SU-DHL-6 (cell line): ENCODE data around the gene RNF152.

ENCODE experiments used
- EZH2phosphoT487 ChIP-seq: fragments of 200-600 bp; sonication (generic), shearing (Covaris generic); conservative IDR thresholded peaks from 2 replicates; pipeline ENCODE4 v1.6.1; 2018; ENCODE audit warnings: mild to moderate bottlenecking, antibody characterized with exemption, low read length, moderate library complexity, mixed read lengths
- TF ChIP-seq, protein P1 (sequence below): fragments of 200-600 bp; sonication (generic); IDR thresholded peaks from one replicate; pipeline ENCODE4 v1.5.1; 2017; ENCODE audit warnings: antibody characterized with exemption, mild to moderate bottlenecking, low read length, moderate library complexity; ENCODE audit not compliant: insufficient read depth, poor library complexity, severe bottlenecking

DNA sequence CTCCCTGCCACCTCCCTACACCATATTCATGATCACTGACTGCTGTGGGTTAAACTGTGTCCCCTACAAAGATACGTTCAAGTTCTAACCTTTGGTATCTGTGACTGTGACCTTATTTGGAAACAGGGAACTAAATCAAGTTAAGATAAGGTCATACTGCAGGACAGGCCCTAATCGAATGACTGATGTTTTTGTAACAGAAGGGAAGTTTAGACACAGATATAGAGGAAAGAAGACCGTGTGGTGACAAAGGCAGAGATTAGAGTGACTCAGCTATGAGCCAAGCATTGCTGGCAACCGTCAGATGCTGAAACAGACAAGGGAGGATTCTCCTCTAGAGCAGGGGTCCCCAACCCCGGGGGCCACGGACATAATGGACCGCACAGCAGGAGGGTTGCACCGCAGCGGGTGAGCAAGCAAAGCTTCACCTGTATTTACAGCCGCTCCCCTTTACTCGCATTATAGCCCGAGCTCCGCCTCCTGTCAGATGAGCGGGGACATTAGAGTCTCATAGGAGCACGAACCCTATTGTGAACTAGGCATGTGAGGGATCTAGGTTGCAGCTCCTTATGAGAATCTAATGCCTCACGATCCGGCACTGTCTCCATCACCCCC is 28.9 kb upstream of the RNF152 start:
- TF ChIP-seq, protein P1, sequence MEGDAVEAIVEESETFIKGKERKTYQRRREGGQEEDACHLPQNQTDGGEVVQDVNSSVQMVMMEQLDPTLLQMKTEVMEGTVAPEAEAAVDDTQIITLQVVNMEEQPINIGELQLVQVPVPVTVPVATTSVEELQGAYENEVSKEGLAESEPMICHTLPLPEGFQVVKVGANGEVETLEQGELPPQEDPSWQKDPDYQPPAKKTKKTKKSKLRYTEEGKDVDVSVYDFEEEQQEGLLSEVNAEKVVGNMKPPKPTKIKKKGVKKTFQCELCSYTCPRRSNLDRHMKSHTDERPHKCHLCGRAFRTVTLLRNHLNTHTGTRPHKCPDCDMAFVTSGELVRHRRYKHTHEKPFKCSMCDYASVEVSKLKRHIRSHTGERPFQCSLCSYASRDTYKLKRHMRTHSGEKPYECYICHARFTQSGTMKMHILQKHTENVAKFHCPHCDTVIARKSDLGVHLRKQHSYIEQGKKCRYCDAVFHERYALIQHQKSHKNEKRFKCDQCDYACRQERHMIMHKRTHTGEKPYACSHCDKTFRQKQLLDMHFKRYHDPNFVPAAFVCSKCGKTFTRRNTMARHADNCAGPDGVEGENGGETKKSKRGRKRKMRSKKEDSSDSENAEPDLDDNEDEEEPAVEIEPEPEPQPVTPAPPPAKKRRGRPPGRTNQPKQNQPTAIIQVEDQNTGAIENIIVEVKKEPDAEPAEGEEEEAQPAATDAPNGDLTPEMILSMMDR: no peak
- TF ChIP-seq EZH2phosphoT487: no peak
